PC-3 (cell line): ENCODE measurements around the gene KATNBL1. TPM values are rescaled to one million over a fixed set of nuclear protein-coding genes. Genes with fewer than 3 reads are reported as not detected.

Experiments used
- total RNA-seq: library from RNA; depleted of rRNA; stranded (reverse); fragments of >200 nt; gene quantifications from 2 replicates; pipeline ENCODE4 v1.2.3, GENCODE V29; 2014; rRNA removed

KATNBL1 gene
- total RNA-seq, 1 experiment from 2014 or later, result 57.6 TPM

Other genes starting within 250 kb of the KATNBL1 start
- gene CHRM5, start 241.6 kb downstream of the KATNBL1 start, total RNA-seq, result 0.04 TPM in 1 of 2 replicates, not detected in the other
- 10.5 TPM in 2 replicates for gene AVEN, start 170.9 kb downstream of the KATNBL1 start, total RNA-seq
- 50.3 and 66.0 TPM in 2 replicates for gene EMC7, start 108.2 kb downstream of the KATNBL1 start, total RNA-seq
- 1.2 and 2.6 TPM in 2 replicates for gene PGBD4, start 108.0 kb downstream of the KATNBL1 start, total RNA-seq
- 486 and 540 TPM in 2 replicates for gene EMC4, start 14.9 kb upstream of the KATNBL1 start, total RNA-seq
- 22.9 TPM in 2 replicates for gene SLC12A6, start 127.7 kb upstream of the KATNBL1 start, total RNA-seq
- gene NOP10, start 133.0 kb upstream of the KATNBL1 start, total RNA-seq, result 291 and 323 TPM in 2 replicates
- 0.04 TPM in 1 of 2 replicates, not detected in the other for gene NUTM1, start 133.2 kb upstream of the KATNBL1 start, total RNA-seq
- gene LPCAT4, start 157.1 kb upstream of the KATNBL1 start, total RNA-seq, result 37.0 and 38.2 TPM in 2 replicates
- gene GOLGA8A, start 227.7 kb upstream of the KATNBL1 start, total RNA-seq, result 25.3 and 37.3 TPM in 2 replicates